ENCODE data around the gene TMC5.

DNA sequence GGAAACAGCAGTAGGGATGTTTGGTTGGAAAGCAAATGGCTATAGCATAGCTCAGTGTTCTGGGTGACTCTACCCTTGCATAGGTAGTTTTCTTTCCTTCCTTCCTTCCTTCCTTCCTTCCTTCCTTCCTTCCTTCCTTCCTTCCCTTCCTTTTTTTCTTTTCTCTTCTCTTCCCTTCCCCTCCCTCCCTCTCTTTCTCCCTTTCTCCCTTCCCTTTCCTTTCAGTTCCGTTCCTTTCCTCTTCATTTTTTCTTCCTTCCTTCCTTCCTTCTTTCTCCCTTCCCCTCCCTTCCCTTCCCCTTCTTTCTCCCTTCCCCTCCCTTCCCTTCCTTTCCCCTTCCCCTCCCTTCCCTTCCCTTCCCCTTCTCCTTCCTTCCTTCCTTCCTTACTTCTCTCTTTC, 72.9 kb downstream of the TMC5 start:
- TF ChIP-seq CTCF (IDR thresholded peaks at IDR 0.05; ENCODE audit: low read depth, low read length, poor library complexity, severe bottlenecking): no peak
- TF ChIP-seq EZH2phosphoT487 (IDR thresholded peaks at IDR 0.05; ENCODE audit: borderline replicate concordance, low read length): no peak

Measured in DOHH2 (cell line).